ENCODE data around the gene ITCH. TPM values are rescaled to one million over a fixed set of nuclear protein-coding genes. Genes with fewer than 3 reads are reported as not detected.
"Not testable (repeated sequence)": the region's sequence is repeated elsewhere in the genome, so short reads cannot be mapped to it uniquely, and the experiment has no call there.

Gene ITCH
- total RNA-seq, 2 donors from 2014 or later = 44.4 to 53.4 TPM

GRCh38 chr20:34421766-34422466, 58.8 kb downstream of the ITCH start:
- Mint-ChIP-seq H3K36me3 (ENCODE audit: low read depth) (peaks cover 13% of the 10 kb centered on the region), H3K27ac (no peak overlapping the region), H3K27me3 (no peaks in the 10 kb centered on the region)

GRCh38 chr20:34425032-34425690, 62.1 kb downstream of the ITCH start:
- Mint-ChIP-seq H3K36me3 (ENCODE audit: low read depth) (peaks cover 12% of the 10 kb centered on the region), H3K4me1 (peaks cover 10% of the 10 kb centered on the region)
- ATAC-seq; H3K4me3 Mint-ChIP-seq; H3K27ac Mint-ChIP-seq; H3K9me3 ChIP-seq (ENCODE audit: control insufficient read depth, low read length, poor library complexity, severe bottlenecking); H3K27me3 Mint-ChIP-seq; DNase-seq: not testable (repeated sequence)

More at GRCh38 chr20:34421766-34422466, 58.8 kb downstream of the ITCH start:
- H3K9me3 ChIP-seq (ENCODE audit: control insufficient read depth, low read length, poor library complexity, severe bottlenecking) = no peaks in the 10 kb centered on the region
- peaks cover 12% of the 10 kb centered on the region for H3K4me1 Mint-ChIP-seq
- ATAC-seq (no peak), DNase-seq (no peak)
- H3K4me3 Mint-ChIP-seq = no peak overlapping the region

GRCh38 chr20:34426026-34426425, 63.0 kb downstream of the ITCH start:
- ATAC-seq (no peak), DNase-seq (no peak)
- Mint-ChIP-seq H3K4me1 (peaks cover 7% of the 10 kb centered on the region), H3K27me3 (no peaks in the 10 kb centered on the region), H3K27ac (no peak overlapping the region), H3K4me3 (no peak overlapping the region), H3K36me3 (ENCODE audit: low read depth) (peaks cover 12% of the 10 kb centered on the region)
- no peaks in the 10 kb centered on the region for H3K9me3 ChIP-seq (ENCODE audit: control insufficient read depth, low read length, poor library complexity, severe bottlenecking)

GRCh38 chr20:34427331-34427730, 64.3 kb downstream of the ITCH start:
- peak overlapping the region; percentile 66 for H3K27ac Mint-ChIP-seq

GRCh38 chr20:34427784-34428183, 64.7 kb downstream of the ITCH start:
- peaks cover 10% of the 10 kb centered on the region for H3K4me1 Mint-ChIP-seq
- peaks cover 12% of the 10 kb centered on the region for H3K36me3 Mint-ChIP-seq (ENCODE audit: low read depth)
- no peaks in the 10 kb centered on the region for H3K9me3 ChIP-seq (ENCODE audit: control insufficient read depth, low read length, poor library complexity, severe bottlenecking)
- H3K27me3 Mint-ChIP-seq = no peaks in the 10 kb centered on the region
- no peak overlapping the region for H3K27ac Mint-ChIP-seq
- no peak overlapping the region for H3K4me3 Mint-ChIP-seq
- DNase-seq (no peak), ATAC-seq (no peak)

More at GRCh38 chr20:34427331-34427730, 64.3 kb downstream of the ITCH start:
- no peak for ATAC-seq
- H3K36me3 Mint-ChIP-seq (ENCODE audit: low read depth) = peaks cover 12% of the 10 kb centered on the region
- no peak overlapping the region for H3K4me3 Mint-ChIP-seq
- peaks cover 10% of the 10 kb centered on the region for H3K4me1 Mint-ChIP-seq
- DNase-seq = no peak
- H3K9me3 ChIP-seq (ENCODE audit: control insufficient read depth, low read length, poor library complexity, severe bottlenecking) = no peaks in the 10 kb centered on the region
- H3K27me3 Mint-ChIP-seq = no peaks in the 10 kb centered on the region

- no peak for ATAC-seq
- Mint-ChIP-seq H3K4me3 (no peak overlapping the region), H3K4me1 (peaks cover 20% of the 10 kb centered on the region), H3K27ac (peak overlapping the region; percentile 79), H3K27me3 (no peaks in the 10 kb centered on the region), H3K36me3 (ENCODE audit: low read depth) (peaks cover 8% of the 10 kb centered on the region)
- no peaks in the 10 kb centered on the region for H3K9me3 ChIP-seq (ENCODE audit: control insufficient read depth, low read length, poor library complexity, severe bottlenecking)
- DNase-seq = no peak
Measured at GRCh38 chr20:34431168-34431567, 68.1 kb downstream of the ITCH start.

- H3K4me1 Mint-ChIP-seq = peaks cover 20% of the 10 kb centered on the region
- H3K9me3 ChIP-seq (ENCODE audit: control insufficient read depth, low read length, poor library complexity, severe bottlenecking); H3K27ac Mint-ChIP-seq; ATAC-seq; H3K4me3 Mint-ChIP-seq; H3K36me3 Mint-ChIP-seq (ENCODE audit: low read depth); H3K27me3 Mint-ChIP-seq; DNase-seq: not testable (repeated sequence)
Measured at GRCh38 chr20:34432663-34433062, 69.6 kb downstream of the ITCH start.

- Mint-ChIP-seq H3K36me3 (ENCODE audit: low read depth) (peaks cover 7% of the 10 kb centered on the region), H3K4me1 (peaks cover 20% of the 10 kb centered on the region), H3K27me3 (no peaks in the 10 kb centered on the region), H3K27ac (no peak overlapping the region), H3K4me3 (no peak overlapping the region)
- no peaks in the 10 kb centered on the region for H3K9me3 ChIP-seq (ENCODE audit: control insufficient read depth, low read length, poor library complexity, severe bottlenecking)
- DNase-seq = no peak
- no peak for ATAC-seq
Measured at GRCh38 chr20:34433391-34433790, 70.3 kb downstream of the ITCH start.

GRCh38 chr20:34435589-34435988, 72.5 kb downstream of the ITCH start:
- Mint-ChIP-seq H3K36me3 (ENCODE audit: low read depth) (peaks cover 5% of the 10 kb centered on the region), H3K4me3 (peak overlapping the region; percentile 19)
- no peak for ATAC-seq

GRCh38 chr20:34437330-34437986, 74.4 kb downstream of the ITCH start:
- ATAC-seq (no peak), DNase-seq (no peak)
- no peak overlapping the region for H3K27ac Mint-ChIP-seq
- no peaks in the 10 kb centered on the region for H3K9me3 ChIP-seq (ENCODE audit: control insufficient read depth, low read length, poor library complexity, severe bottlenecking)
- H3K4me3 Mint-ChIP-seq = peak overlapping the region; percentile 31
- H3K27me3 Mint-ChIP-seq = no peaks in the 10 kb centered on the region
- H3K4me1 Mint-ChIP-seq = peaks cover 14% of the 10 kb centered on the region
- H3K36me3 Mint-ChIP-seq (ENCODE audit: low read depth) = peaks cover 2% of the 10 kb centered on the region

More at GRCh38 chr20:34435589-34435988, 72.5 kb downstream of the ITCH start:
- no peak for DNase-seq
- no peaks in the 10 kb centered on the region for H3K9me3 ChIP-seq (ENCODE audit: control insufficient read depth, low read length, poor library complexity, severe bottlenecking)
- H3K4me1 Mint-ChIP-seq = peaks cover 20% of the 10 kb centered on the region
- no peaks in the 10 kb centered on the region for H3K27me3 Mint-ChIP-seq
- H3K27ac Mint-ChIP-seq = peak overlapping the region; percentile 63

- no peak for ATAC-seq
- no peak for DNase-seq
- Mint-ChIP-seq H3K4me3 (no peak overlapping the region), H3K27me3 (no peaks in the 10 kb centered on the region), H3K4me1 (peaks cover 14% of the 10 kb centered on the region), H3K36me3 (ENCODE audit: low read depth) (peaks cover 2% of the 10 kb centered on the region), H3K27ac (no peak overlapping the region)
- H3K9me3 ChIP-seq (ENCODE audit: control insufficient read depth, low read length, poor library complexity, severe bottlenecking) = no peaks in the 10 kb centered on the region
Measured at GRCh38 chr20:34439168-34439567, 76.1 kb downstream of the ITCH start.

- H3K4me3 Mint-ChIP-seq; H3K36me3 Mint-ChIP-seq (ENCODE audit: low read depth); H3K4me1 Mint-ChIP-seq; H3K27ac Mint-ChIP-seq; H3K27me3 Mint-ChIP-seq; ATAC-seq; DNase-seq; H3K9me3 ChIP-seq (ENCODE audit: control insufficient read depth, low read length, poor library complexity, severe bottlenecking): not testable (repeated sequence)
Measured at GRCh38 chr20:34441423-34441822, 78.3 kb downstream of the ITCH start.

- H3K4me3 Mint-ChIP-seq = no peak overlapping the region
- ATAC-seq (no peak), DNase-seq (no peak)
- H3K27ac Mint-ChIP-seq = no peak overlapping the region
- no peaks in the 10 kb centered on the region for H3K27me3 Mint-ChIP-seq
- peaks cover 6% of the 10 kb centered on the region for H3K36me3 Mint-ChIP-seq (ENCODE audit: low read depth)
- H3K4me1 Mint-ChIP-seq = peaks cover 9% of the 10 kb centered on the region
- no peaks in the 10 kb centered on the region for H3K9me3 ChIP-seq (ENCODE audit: control insufficient read depth, low read length, poor library complexity, severe bottlenecking)
Measured at GRCh38 chr20:34443546-34443945, 80.5 kb downstream of the ITCH start.

All from T-helper 17 cell (primary cell).